ENCODE data around the gene ARHGAP27. TPM values are rescaled to one million over a fixed set of nuclear protein-coding genes. Genes with fewer than 3 reads are reported as not detected.

The ARHGAP27 gene
- total and polyA plus RNA-seq, 11 donors, result 16.3 to 39.4 (median 25.3) TPM

- no peaks in the 10 kb centered on the region for H3K27me3 ChIP-seq
- no peak overlapping the region for H3K4me3 ChIP-seq
- H3K36me3 ChIP-seq, result peaks cover 0 to 56% (median 44%) of the 10 kb centered on the region in 9 donors
- no peak for DNase-seq
- H3K27ac ChIP-seq, result no peak overlapping the region
- intact Hi-C loops (cut with DNase I), result no loop called here
- 70 to 82% (median 78%) methylated on average over 10 of the region's 10 CpGs for WGBS, 4 donors
- no peak for ATAC-seq
- H3K9me3 ChIP-seq, result no peaks in the 10 kb centered on the region
- H3K4me1 ChIP-seq, result peaks cover 0 to 5% (median 0%) of the 10 kb centered on the region in 12 donors
- TF ChIP-seq POLR2A (IDR thresholded peaks at IDR 0.05), result no peak
- no peak for TF ChIP-seq CTCF (IDR thresholded peaks at IDR 0.05)
Observed at GRCh38 chr17:45440161-45440778, 7.6 kb upstream of the ARHGAP27 start.

- no peak for ATAC-seq
Observed at GRCh38 chr17:45438931-45439610, 6.4 kb upstream of the ARHGAP27 start.

GRCh38 chr17:45437465-45438283 lies 5.0 kb upstream of the ARHGAP27 start:
- ATAC-seq (no peak), DNase-seq (no peak)
- Histone ChIP-seq H3K27ac (no peak overlapping the region), H3K4me3 (no peak overlapping the region), H3K36me3 (peaks cover 0 to 53% (median 40%) of the 10 kb centered on the region in 9 donors), H3K27me3 (peaks cover 0 to 3% (median 0%) of the 10 kb centered on the region in 9 donors), H3K4me1 (peaks cover 0 to 11% (median 8%) of the 10 kb centered on the region in 12 donors), H3K9me3 (no peaks in the 10 kb centered on the region)
- no peak for TF ChIP-seq POLR2A (IDR thresholded peaks at IDR 0.05)
- no peak for TF ChIP-seq CTCF (IDR thresholded peaks at IDR 0.05)
- intact Hi-C loops (cut with DNase I), result no loop called here
- WGBS, 4 donors, result 86 to 90% (median 88%) methylated on average over 27 to 30 of the region's 30 CpGs

More at GRCh38 chr17:45438931-45439610, 6.4 kb upstream of the ARHGAP27 start:
- Histone ChIP-seq H3K4me3 (no peak overlapping the region), H3K4me1 (no peaks in the 10 kb centered on the region), H3K27me3 (no peaks in the 10 kb centered on the region), H3K36me3 (peaks cover 0 to 53% (median 40%) of the 10 kb centered on the region in 9 donors), H3K27ac (no peak overlapping the region), H3K9me3 (no peaks in the 10 kb centered on the region)
- TF ChIP-seq POLR2A (IDR thresholded peaks at IDR 0.05), result no peak
- TF ChIP-seq CTCF (IDR thresholded peaks at IDR 0.05), result no peak
- no peak for DNase-seq
- intact Hi-C loops (cut with DNase I), result no loop called here
- WGBS, 4 donors, result 88 to 93% (median 91%) methylated on average over 9 to 11 of the region's 11 CpGs
